HG03469 (cell line): ENCODE data around the gene KMT2C.
"Not testable (repeated sequence)": the region's sequence is repeated elsewhere in the genome, so short reads cannot be mapped to it uniquely, and the experiment has no call there.

Source experiments
- ATAC-seq: cut with Tn5 transposase; IDR thresholded peaks from one replicate; pipeline ENCODE4 v1.9.1; 2021; ENCODE audit warnings: mild to moderate bottlenecking, moderate library complexity, moderate number of reproducible peaks; ENCODE audit not compliant: unreplicated experiment

KMT2C gene

DNA sequence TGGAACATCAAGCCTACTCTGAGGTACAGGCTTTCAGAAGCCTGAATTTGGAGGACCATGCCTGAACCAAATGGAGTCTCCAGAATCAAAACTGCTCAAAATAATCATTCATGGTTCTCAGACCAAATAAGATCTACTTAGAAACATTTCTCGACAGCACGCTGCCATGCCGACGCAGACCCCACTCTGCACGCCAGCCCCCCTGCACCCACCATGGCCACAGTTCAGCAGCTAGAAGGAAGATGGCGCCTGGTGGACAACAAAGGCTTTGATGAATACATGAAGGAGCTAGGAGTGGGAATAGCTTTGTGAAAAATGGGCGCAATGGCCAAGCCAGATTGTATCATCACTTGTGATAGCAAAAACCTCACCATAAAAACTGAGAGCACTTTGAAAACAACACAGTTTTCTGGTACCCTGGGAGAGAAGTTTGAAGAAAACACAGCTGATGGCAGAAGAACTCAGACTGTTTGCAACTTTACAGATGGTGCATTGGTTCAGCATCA lies 6.6 kb upstream of the KMT2C start:
- no peak for ATAC-seq

GRCh38 chr7:152441810-152442209 lies 6.0 kb upstream of the KMT2C start:
- not testable (repeated sequence) for ATAC-seq

GRCh38 chr7:152441168-152441567 lies 5.4 kb upstream of the KMT2C start:
- not testable (repeated sequence) for ATAC-seq

DNA sequence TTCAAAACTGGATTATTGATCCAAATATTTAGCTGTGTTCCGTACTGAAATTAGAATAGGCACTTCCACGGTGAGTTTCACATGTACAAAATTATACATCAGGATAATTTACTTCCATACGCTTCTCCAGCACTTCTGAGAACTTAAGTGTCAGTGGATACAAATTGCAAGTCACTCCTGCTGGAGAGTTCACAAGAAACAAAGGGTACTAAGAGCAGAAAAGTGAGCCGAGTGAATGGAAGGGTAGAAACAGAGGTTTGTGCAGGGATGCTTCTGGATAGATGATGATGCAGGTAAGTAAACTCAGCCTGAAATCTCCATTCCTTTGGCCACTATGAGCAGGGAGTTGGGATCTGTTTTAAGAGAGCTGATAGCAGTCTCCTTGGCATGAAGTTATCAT lies 2.2 kb upstream of the KMT2C start:
- ATAC-seq, result not testable (repeated sequence)

GRCh38 chr7:152436931-152437575 lies 1.2 kb upstream of the KMT2C start:
- not testable (repeated sequence) for ATAC-seq

GRCh38 chr7:152436111-152436930 lies 518 bp upstream of the KMT2C start:
- peak; percentile 26 for ATAC-seq

- ATAC-seq, result not testable (repeated sequence)
These were observed 1.1 kb downstream of the KMT2C start for GRCh38 chr7:152434511-152435383.

DNA sequence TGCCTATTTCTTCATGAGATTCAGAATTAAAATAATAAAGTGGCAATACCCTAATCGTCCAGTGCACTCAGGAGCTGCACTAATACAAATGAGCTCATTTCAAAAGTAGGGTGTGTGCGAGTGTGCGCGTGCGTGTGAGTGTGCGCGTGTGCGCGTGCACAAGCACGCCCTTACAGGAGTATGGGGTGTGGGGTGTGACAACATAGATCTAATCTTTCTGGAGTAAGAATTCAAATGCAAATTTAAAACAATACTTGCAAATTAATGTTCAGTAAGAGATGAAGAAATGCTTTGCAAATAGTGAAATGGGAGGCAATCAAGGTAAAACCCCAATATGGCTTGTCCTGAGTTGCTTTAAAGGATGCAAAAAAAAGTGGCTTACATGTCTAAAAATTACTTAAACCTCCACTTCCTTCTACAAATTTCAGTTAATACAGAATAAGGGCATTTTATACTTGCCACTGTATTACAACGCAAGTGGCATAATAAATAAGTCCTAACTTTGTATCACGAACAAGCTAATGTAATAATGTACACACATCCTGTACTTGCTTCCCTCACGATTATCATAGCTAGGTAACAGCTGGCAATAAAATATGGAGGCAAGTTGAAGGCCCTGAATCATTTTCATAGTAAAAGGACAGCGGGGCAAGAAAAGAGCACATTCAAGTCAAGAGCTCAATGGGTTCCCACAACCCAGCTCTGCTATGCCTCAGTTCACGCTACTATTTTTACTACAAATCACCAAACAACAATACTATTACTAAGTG lies 1.9 kb downstream of the KMT2C start:
- peak; percentile 23 for ATAC-seq

DNA sequence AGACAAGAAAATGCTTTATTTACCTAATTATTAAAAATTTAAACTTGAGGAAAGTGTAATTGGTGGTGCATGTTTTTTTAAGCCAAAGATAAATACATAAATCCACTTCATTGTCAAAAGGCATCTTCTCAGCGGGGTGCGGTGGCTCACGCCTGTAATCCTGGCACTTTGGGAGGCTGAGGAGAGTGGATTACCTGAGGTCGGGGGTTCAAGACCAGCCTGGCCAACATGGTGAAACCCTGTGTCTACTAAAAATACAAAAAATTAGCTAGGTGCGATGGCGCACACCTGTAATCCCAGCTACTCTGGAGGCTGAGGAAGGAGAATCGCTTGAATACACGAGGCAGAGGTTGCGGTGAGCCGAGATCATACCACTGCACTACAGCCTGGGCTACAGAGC lies 3.1 kb downstream of the KMT2C start:
- ATAC-seq, result not testable (repeated sequence)

- ATAC-seq, result no peak
These were observed 4.9 kb downstream of the KMT2C start for GRCh38 chr7:152430854-152431253.

- not testable (repeated sequence) for ATAC-seq
These were observed 5.7 kb downstream of the KMT2C start for GRCh38 chr7:152430118-152430517.

- no peak for ATAC-seq
These were observed 11.3 kb downstream of the KMT2C start for GRCh38 chr7:152424348-152425108.

GRCh38 chr7:152423991-152424347 lies 11.8 kb downstream of the KMT2C start:
- no peak for ATAC-seq

DNA sequence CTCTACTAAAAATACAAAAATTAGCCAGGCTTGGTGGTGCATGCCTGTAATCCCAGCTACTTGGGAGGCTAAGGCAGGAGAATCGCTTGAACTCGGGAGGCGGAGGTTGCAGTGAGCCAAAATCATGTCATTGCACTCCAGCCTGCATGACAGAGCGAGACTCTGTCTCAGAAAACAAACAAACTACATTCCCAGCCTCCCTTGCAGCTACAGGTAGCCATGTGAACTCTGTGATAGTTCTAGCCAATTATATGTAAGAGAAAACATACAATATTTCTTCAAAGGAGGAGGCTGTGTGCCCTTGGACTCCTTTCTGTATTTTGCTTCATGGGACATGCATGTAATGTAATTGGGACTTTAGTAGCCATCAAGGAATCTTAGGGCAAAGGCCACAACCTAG lies 12.6 kb downstream of the KMT2C start:
- not testable (repeated sequence) for ATAC-seq

DNA sequence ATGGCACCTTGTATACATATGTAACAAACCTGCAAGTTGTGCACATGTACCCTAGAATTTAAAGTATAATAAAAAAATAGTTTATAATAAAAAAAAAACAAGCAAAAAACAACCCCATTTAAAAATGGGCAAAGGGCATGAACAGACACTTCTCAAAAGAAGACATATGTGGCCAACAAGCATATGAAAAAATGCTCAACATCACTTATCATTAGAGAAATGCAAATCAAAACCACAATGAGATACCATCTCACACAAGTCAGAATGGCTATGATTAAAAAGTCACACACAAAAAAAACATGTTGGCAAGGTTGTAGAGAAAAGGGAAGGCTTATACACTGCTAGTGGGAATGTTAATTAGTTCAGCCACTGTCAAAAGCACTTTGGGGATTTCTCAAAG lies 14.9 kb downstream of the KMT2C start:
- ATAC-seq, result not testable (repeated sequence)

DNA sequence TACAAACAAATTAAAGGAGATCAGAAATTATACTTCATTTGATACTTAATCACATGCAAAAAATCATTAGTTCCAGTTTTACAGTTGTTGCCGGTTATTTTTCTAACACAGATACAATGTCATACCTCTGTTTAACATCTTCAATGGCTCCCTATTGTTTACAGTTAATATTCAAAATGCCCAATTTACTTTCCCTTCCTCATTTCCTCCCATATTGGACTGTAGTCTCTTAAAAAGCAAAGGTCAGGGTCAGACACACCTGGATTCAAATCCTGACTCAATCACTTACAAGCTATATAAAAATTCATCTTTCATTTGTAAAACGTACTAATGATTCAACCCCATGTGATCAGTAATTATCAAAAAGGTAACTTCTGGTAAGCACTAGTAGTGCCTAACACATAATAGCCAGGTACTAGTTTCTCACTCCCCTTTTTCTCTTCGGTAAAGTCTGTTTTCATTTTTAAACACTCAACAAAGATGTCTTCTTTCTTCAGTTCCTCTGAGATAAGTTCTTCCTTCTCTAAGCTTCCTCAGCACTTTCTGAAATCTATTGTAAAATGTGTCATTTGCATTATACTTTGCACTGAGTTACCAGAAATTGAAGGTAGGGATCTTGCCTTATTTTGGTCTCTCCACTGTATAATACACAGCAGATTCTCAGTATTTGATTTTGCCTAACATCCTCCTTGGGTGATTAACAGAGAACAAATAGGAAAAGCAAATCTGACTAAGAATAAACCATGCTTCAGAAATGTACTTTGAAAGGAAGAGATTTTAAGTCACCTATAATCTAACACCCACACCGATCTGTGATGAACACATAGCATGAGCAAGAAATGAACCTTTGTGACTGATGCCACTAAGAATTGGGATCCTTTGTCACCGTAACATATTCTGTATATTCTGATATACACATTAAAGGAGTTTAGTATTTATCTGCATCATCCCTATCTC lies 16.1 kb downstream of the KMT2C start:
- ATAC-seq, result no peak

DNA sequence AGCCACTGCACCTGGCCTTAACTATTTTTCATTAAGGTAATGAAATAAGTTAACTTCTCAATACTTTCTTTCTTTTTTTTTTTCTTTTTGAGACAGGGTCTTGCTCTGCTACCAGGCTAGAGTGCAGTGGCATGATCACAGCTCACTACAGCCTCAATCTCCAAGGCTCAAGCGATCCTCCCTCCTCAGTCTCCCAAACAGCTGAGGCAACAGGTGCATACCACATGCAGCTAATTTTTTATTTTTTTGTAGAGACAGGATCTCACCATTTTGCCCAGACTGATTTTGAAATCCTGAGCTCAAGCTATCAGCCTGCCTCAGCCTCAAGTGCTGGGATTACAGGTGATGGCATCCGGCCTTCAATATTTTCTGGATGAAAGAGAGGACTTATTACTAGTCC lies 21.0 kb downstream of the KMT2C start:
- no peak for ATAC-seq

DNA sequence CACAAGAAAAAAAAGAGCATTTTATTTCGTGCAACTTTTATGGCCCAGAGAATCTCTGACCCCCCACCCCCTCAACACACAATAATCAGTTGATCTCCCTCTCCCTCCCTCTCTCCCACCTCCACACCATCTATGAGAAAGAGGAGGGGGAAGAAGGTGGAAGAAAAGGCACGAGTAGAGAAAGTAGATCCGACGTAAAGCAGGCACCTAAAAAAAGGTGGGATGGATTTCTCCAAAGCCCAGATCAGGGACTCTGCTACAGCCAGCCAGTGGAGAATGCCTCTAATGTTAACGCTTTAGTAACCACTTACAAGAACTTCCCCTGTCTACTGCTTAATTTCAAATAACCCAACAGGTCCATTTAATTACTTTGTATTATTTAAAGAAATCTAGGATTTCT lies 24.4 kb downstream of the KMT2C start:
- no peak for ATAC-seq

DNA sequence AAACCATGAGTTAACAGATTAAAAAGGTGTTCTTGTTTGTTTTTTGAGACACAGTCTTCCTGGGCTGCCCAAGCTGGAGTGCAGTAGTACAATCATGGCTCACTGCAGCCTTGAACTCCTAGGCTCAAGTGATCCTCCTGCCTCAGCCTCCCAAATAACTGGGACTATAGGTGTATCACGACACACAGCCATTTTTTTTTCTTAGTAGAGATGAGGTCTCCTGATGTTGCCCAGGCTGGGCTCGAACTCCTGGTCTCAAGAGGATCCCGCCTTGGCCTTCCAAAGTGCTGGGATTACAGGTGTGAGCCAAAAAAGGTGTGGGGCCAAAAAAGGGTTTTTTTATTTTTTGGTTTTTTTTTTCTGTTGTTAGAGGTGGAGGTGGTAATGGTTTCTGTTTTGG lies 29.3 kb downstream of the KMT2C start:
- ATAC-seq, result no peak
